Stimulated activated CD4-positive, alpha-beta T cell treated with anti-CD3 and anti-CD28 coated beads, Interleukin-12 subunit alpha, Interleukin-12 subunit beta, amount 100 ng/mL, for 48 hours (primary cell): Measurements from ENCODE around the gene IL4R.
"Not testable (repeated sequence)": the region's sequence is repeated elsewhere in the genome, so short reads cannot be mapped to it uniquely, and the experiment has no call there.

Experiments used
- DNase-seq, 3 donors: peaks; one replicate each; pipeline ENCODE4 v3.0.0-alpha.2; 2020; ENCODE audit warnings: low read depth in 2 of 3, low spot score in 1 of 3

Gene IL4R

DNA sequence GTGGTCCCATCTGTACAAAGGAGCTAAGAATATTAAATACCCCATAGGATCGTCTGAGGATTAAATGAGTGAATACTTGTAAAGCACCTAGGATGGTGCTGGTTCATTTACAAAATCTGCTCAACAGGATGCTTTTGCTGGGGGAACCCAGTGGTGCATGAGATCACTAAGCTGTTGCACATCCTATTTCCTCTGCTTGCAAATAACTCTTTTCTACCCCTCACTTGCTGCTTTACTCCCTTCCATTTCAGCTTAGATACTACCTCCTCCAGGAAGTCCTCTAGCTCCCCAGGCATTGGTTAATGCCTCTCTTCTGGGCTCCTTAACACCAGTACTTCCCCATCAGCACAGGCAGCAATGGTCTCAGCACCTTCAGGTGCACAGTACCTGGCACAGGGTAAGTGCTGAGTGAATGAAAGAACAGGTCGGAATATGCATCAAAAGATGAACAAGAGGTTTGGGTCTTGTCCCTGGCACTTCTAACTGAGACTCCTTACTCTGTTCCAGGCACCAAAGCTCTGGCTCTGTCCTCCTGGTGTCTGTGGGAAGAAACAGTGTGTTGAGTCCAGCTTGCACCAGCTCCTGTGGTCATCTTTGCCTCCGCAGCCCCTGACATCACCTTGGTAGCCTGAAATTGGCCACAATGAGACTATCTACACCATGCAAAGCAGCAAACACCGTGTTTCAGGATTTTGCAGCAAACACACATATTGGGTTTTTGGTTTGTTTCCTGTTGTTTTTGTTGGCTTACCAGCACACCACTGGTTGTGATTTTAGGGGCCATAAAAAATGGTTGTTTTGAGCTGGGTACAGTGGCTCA is 64.1 kb downstream of the IL4R start:
- DNase-seq = no peak

DNA sequence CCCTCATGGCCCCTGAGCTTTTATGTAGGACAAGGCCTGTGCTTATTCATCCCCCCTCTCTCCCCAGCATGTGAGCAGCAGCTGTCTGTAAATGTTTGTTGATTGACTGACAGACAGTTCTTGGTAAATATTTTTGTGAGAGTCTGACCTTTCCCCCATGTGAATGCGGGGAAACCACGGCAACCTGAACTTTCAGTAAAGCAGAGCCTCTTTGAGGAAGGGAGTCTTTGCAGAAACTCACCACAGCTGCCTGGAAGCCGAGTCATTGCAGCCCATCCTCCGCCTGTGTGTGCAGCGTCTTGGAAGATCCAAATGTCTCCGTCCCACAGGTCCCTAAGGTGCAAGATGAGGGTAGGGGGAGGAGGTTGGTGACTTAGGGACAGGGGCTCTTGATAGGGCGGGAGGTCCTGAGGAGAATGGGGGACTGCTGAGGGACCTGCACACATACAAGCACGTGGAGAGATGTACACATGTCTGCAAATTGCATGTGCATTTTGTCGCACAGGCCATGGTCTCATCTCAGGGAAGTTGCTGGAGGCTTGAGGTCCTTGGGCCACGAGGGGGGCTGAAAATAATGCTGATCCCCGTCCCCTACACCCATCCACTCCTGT is 65.2 kb downstream of the IL4R start:
- DNase-seq = peak in 1 of 3 donors; percentile 59

DNA sequence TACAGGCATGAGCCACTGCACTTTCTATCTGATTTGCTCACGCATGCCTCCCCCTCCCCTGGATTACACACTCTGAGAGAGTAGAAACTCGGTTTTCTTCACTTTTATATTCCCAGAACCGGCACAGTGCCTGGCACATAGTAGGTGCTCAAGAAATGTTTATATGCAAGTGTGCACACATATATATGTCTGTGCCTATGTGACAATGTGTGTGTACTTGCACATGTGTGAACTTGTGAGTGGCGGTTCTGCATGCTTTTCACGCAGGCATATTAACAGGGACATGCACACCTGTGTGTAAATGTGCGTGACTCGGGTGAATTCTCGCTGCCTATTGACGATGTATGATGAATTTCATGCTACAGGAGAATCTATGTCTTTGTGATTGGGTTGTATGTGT is 66.1 kb downstream of the IL4R start:
- no peak for DNase-seq

DNA sequence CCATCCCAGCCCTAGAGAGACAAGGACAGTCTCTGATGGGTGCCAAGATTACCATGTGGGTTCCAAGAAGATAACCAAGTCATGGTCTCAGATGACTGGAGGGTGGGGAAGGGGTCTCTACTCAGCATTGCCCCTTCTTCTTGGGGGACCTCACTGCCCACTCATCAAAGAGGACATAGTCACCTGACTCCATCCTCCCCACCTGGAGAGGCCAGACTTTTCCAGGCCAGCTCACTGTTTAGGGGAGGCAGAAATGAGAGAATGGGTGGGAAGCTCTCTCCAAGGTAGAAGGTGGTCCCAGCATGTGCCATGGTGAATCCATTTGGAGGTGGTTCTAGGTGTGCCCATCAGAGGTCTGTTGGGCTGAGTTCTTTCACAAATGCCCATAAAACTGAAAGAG is 67.5 kb downstream of the IL4R start:
- no peak for DNase-seq

DNA sequence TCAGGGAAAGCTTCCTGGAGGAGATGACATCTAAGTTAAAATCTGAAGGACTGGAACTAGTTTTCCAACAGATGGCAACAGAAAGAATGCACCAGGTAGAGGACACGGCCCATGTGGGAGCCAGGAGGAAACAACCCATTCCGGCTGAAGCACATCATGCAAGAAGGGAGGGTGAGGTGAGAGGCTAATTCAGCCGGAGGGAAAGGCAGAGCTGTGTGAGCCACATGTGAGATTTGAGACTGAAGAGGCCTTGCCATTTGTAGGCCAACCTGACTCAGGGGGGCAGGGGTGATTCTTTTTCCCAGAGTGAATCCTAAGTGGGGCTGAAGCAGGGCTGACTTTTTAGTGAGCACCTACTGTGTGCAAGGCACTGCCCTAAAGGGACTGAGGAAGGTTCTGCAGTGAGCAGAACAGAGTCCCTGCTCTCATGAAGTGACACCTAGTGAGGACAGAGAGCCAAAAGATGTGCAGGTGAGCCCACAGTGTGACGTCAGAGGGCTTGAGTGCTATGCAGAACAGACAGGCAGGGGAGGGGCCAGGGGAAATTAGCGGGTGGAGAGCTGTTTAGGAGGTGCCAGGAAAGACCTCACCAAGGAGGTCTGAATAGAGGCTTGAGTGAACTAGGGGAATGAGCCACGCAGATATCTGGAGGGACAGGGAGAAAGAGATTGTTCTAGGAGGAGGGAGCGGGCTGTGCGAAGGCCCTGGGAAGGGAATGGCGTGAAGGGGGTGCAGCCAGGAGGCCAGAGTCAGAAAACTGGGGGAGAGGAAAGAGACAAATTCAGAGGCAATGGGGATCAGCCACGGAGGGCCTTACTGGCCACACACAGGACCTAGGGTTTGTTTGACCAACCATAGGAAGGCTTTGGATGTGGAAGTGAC is 68.4 kb downstream of the IL4R start:
- DNase-seq = no peak

DNA sequence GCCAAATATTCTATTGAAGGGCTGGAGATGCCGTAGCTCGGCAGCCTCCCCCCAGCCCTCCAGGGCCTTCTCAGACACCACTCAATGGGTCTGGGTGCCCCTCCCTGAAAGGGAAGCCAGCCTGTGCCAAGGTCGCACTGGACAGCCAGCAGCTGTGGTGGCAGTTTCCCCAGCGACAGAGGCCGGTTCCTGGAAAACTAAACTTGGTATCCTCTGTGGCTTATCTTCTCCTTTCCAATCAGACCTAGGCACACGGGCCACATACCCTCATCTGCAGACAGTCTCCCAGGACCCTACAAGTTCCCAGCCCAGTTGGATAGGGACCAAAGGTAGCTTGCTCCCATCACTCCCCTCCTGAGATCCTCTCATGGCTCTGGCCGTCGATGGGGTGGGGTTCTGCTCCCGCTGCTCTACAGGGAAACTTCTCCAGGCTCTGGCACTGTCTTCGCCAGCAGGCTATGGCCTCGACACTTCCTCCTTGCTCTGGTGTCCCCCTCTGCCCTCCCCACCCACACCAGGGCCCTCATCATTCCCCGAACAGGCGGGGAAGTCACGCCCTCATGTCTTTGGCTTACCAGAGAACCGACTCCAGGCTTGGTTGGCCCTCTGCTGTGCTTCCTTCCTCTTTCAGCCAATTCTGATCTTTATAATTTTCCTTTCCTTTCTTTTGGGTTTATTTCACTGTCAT is 69.9 kb downstream of the IL4R start:
- DNase-seq = no peak

DNA sequence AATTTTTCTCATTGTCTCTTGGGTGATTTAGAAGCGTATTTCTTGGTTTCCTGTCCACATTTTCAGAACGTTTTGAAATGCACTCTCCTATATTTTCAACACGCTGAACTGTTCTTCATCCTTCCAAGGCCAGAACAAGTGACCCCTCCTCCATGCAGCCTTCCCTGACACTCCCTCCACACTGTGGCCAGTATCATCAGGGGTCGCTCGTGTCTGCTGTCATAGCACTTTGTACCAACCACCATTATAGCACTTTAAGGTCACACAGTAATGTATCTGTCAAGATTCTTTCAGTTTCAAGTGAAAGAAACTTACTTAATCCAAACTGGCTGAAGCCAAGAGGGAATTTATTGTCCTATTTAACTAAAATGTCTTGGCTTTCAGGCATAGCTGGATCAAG is 70.7 kb downstream of the IL4R start:
- no peak for DNase-seq

DNA sequence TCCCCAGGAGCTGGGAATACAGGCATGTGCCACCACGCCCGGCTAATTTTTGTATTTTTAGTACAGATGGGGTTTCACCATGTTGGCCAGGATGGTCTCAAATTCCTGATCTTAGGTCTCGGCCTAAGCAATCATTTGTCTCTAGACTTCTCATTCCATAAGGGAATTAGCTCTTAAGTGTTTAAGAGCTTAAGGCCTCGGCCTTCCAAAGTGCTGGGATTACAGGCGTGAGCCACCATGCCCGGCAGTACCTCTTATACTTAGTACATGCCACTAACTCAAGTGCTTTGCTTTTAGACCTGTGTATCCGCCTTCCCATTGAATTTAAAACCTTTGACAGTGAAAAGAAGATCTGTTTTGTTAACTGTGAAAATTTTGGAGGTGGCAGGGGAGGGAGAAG is 71.6 kb downstream of the IL4R start:
- no peak for DNase-seq

DNA sequence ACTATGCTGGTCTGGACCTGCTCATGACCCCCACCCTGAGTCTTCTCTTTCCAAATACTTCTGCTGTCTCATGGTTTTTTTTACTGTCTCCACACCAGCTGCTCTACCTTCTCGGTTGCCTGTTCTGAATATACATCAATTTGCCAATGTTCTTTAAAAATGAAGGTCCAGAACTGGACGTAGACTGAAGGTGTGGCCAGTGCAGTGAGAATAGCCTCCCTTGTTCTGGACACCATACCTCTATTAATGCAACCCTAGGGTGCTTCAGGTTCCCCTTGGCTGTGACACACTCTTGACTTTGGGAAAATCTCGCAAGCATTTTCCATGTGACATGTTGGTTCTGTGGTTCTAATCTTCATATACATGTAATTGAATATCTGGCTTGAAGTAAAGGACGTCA is 72.9 kb downstream of the IL4R start:
- no peak for DNase-seq

DNA sequence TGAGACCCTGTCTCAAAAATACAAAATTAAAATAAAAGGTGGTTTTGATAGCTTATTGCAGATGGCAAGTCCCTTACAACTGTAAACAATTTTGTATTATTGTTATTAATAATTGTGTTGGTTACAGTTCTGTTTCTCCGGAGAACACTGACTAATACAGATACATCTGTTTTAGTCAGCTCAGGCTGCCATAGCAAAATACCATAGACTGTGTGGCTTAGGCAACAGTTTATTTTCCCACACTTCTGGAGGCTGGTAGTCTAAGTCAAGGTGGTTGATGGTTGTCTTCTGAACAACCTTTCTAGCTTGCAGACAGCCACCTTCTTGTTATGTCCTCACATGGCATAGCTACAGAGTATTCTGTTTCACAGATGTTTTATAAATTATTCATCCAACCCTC is 74.0 kb downstream of the IL4R start:
- DNase-seq = no peak

DNA sequence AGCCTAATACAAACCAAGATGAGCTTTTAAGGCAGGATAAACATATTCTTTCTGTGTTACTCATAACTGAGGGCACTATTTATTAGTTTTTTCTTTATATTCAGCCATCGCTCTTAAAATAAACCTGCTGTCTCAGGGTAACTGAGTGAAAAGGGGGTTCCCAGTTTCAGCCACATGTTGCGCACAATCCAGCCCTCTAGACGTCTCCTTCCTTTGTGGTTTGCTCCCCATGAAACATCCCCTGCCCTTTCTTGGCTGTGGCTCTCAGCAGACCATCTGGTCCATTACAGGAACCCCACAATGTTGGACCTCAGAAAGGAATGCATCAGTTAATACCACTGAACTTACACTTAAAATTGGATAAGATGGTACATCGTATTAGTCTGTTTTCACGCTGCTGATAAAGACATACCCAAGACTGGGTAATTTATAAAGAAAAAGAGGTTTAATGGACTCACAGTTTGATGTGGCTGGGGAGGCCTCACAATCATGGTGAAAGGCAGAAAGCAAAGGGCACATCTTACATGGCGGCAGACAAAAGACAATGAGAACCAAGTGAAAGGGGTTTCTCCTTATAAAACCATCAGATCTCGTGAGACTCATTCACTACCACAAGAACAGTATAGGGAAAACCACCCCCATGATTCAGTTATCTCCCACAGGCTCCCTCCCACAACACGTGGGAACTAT is 75.6 kb downstream of the IL4R start:
- DNase-seq = no peak

DNA sequence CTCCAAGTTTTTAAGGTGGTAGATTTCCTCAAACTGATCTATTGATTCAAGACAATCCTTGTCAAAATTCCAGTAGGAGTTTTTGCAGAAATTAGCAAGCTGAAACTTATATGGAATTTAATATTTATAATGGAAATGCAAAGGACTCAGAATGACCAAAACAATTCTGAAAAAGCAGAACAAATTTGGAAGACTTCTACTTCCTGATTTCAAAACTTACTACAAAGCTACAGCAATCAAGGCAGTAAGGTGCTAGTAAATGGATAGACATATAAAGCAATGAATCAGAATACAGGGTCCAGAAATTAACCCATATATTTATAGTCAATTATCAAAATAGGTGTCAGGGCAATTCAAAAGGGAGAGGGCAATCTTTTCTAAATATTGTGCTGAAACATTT is 76.4 kb downstream of the IL4R start:
- DNase-seq = no peak

DNA sequence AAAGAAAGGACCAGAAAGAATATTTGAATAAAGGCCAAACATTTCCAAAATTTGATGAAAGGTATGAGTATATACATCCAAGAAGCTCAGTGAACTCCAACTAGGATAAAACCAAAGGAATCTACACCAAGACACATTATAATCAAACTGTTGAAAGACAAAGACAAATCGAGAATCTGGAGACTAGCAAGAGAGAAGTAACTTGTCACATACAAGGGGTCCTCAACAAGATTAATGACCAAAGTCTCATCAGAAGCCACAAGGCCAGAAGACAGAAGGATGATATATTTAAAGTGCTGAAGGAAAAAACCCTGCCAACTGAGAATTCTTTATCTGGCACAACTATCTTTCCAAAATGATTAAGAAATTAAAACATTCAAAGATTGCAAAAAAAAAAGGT is 78.9 kb downstream of the IL4R start:
- no peak for DNase-seq

DNA sequence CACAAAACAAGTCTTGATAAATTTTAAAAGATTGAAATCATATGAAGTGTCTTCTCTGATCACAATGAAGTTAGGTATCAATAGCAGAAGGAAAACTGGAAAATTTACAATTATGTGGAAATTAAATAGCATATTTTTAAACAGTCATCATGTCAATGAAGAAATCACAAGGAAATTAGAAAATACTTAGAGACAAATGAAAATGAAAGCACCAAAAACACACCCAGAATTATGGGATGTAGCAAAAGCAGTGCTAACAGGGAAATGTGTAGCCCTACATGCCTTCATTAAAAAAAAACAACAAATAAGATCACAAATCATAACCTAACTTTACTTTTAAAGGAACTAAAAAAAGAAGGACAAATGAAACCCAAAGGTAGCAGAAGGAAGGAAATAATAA is 80.7 kb downstream of the IL4R start:
- DNase-seq = no peak

DNA sequence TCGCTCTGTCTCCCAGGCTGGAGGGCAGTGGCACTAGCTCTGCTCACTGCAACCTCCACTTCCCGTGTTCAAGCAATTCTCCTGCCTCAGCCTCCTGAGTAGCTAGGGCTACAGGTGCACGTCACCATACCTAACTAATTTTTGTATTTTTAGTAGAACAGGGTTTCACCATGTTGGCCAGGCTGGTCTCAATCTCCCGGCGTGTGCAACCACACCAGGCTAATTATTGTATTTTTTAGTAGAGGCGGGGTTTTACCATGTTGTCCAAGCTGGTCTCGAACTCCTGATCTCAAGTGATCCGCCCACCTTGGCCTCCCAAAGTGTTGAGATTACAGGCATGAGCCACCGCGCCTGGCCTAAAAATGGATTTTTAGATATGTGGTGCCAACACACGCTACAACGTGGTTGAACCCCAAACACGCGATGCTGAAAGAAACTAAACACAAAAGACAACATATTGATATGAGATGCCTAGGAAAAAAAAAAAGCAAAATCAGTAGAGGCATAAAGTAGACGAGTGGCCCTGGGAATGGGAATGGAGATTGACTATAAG is 84.6 kb downstream of the IL4R start:
- not testable (repeated sequence) for DNase-seq

DNA sequence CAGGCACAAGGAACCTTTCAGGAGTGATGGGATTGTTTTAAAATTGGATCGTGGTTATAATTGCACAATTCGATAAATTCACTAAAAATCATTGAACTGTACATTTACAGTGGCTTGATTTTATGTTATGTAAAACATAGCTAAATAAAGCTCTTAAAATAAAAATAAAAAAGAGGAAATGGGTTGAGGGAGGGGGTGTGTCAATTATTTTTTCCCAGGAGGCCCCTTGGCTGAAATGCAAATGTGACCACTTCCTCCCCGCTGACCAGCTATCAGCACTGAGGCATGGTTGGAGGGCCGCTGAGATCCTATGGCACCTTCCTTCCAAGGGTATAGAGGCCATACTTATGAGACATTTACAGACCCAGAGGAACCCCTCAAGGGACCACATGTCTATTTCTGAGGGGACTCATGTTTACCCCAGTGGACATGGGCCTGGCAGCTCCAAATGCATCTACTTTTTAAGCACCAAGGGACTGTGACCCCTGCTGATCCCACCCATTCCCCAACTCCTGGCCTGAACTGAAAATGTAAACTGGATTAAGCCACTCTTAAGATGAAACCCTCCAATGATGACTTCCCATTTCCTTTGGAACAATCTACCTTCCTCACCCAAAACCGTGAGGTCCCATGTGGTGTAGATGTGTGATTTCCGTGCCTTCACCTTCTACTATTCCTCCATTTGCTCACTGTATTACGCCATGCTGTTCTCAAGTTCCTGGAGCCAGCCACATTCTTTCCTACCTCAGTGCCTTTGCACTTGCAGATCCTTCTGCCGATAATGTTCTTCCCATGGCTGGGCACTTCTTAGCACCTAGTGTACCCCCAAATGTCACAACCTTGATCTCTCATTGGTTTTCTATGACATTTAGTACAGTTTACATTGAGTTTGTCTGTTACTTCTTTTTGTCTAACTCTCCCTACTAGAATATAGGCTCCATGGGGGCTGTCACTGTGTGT is 85.4 kb downstream of the IL4R start:
- no peak for DNase-seq

DNA sequence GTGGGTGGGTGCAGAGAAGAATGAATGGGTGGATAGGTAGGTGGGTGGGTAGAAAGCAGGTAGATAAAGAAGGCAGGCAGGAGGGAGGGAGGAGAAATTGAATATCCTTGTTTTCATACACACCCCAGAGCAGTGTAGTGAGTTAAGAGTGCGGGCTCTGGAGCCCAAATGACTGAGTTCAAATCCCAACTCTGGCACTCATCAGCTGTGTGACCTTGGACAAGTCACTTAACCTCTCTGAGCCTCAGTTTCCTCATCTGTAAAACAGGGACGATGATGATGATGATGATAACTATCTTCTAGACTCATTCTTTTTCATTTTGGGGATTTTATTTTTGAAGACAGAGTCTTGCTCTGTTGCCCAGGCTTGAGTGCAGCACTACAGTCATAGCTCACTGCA is 86.2 kb downstream of the IL4R start:
- DNase-seq = no peak

DNA sequence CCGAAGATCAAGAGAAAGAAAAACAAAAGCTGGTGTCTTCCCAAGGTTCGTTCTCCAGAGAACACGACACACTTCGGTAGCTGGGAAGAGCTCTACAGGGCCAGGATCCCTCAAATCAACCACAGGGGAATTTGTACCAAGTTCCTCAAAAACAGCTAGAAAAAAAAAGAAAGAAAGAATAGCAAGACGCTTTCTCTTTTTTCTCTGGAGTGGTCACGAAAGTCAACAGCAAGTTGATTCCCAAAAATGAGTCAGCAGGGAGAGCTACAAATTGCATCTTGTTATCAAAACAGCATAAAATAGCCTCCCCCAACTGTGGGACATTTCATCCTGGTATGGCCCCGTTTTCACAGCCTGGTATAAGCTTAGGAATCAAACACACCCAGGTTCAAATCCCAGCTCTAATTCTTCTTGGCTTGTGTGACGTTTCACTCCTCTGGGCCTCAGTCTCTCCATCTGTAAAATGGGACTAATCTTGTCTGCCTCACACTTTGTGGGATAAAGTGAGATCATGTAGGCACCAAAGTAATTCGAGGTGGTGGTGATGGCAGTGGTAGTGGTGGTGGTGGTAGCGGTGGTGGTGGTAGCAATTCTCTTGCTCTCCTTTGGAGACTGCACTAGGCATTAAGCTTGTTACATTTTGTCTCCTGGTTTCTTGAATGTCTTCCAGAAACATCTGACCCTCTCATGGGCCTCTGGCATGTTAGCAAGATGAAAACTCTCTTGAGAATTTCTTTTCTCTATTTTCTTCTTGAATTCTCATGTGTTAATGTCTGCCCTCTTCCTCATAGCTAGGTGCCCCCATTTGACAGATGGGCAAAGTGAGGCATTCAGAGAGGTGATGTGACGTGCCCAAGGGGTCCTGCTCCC is 87.2 kb downstream of the IL4R start:
- no peak for DNase-seq
